Stimulated activated CD4-positive, alpha-beta T cell treated with anti-CD3 and anti-CD28 coated beads, Interleukin-4, amount 100 ng/mL, for 4 hours (primary cell): ENCODE measurements around the gene ATP8A2.

ENCODE experiments used
- DNase-seq, 2 experiments: peaks; one replicate each; pipeline ENCODE4 v3.0.0-alpha.2; 2020

ATP8A2 gene

GRCh38 chr13:25633093-25633492 is 261.3 kb downstream of the ATP8A2 start:
- no peak for DNase-seq

DNA sequence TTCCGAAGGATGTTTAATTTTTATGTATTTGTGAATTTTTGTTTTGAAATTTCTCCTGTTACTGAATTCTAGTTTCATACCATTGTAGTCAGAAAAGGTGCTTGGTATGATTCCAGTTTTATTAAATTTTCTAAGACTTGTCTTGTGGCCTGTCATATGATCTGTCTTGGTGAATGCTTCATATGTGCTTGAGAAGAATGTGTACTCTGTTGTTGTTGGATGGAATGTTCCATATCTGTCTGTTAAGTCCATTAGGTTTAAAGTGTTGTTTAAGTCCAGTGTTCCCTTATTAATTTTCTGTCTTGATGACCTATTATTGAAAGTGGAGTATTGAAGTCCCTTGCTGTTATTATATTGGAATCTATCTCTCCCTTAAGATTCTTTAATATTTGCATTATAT is 273.9 kb downstream of the ATP8A2 start:
- DNase-seq: no peak

DNA sequence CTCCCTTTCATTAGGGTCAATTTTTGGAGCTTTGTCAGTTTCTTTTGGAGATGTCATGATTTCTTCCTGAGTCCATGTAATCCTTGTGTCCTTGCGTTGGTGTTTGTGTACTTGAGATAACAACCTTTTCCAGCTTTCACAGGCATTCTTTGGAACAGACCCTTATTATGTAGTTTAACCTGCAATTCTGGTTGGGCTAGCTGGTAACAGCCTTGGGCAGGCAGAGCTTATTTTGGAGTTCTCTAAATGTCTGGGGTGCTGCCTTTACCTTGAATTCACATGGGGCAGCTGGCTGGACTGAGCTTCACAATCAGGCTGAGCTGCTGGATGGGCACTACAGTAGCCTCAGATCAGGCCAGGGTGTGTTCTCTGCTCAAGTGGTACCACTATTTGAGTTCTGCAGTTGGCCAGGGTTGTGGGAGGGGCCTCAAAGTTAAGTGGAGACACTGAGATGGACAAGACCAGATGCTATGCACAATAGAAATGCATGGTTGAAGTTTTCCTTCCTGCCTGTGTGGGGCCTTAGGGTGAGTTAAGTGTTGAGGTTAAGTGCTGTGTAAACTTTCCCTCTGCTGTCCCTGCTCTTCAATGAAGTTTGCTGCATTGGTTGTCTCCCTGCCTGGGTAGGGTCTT is 277.3 kb downstream of the ATP8A2 start:
- DNase-seq: no peak

GRCh38 chr13:25652764-25653163 is 281.0 kb downstream of the ATP8A2 start:
- DNase-seq: no peak

- DNase-seq: no peak
These were observed 282.5 kb downstream of the ATP8A2 start for GRCh38 chr13:25654322-25654721.

- no peak for DNase-seq
These were observed 285.4 kb downstream of the ATP8A2 start for GRCh38 chr13:25657157-25657556.

GRCh38 chr13:25659091-25659795 is 287.5 kb downstream of the ATP8A2 start:
- DNase-seq: no peak

DNA sequence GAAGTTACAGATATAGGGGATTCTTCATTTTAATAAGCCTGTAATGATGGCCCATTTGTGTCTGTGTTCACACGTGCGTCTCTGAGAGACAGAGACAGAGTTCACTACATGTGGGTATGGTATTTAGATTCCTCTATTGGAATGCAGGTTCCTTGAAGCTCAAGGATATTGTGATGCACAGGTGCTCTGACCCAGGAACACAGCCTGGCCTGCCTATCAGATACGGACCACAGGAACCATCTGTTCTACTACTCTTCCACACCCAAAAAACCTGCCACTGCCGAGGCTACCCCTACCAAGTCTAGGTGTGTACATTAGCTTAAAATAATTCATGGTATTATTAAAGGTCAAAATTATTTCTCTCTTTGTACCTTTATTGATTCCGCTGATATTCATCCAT is 289.2 kb downstream of the ATP8A2 start:
- DNase-seq: no peak

DNA sequence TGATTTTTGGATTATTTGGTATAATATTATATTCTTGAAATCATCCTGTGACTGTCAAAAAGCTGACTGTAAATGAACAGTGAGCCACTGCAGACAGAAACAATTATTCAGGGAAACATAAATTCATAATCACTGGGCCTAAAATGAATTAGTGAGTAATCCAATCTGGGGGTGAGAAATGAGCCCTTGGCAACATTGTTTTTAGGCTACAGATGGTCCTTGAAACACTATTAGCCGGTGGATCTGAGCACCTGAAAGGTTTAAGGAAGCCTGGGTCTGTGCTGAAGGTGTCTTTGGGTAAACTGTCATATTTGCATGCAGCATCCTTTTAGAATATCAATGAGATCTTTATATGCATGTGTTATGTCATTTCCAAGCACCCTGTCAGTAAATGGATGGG is 290.7 kb downstream of the ATP8A2 start:
- DNase-seq: no peak

- no peak for DNase-seq
These were observed 296.6 kb downstream of the ATP8A2 start for GRCh38 chr13:25668345-25668744.

- no peak for DNase-seq
These were observed 301.9 kb downstream of the ATP8A2 start for GRCh38 chr13:25673711-25674110.

- DNase-seq: no peak
These were observed 302.6 kb downstream of the ATP8A2 start for GRCh38 chr13:25674371-25674770.

- DNase-seq: no peak
These were observed 303.3 kb downstream of the ATP8A2 start for GRCh38 chr13:25675060-25675459.

DNA sequence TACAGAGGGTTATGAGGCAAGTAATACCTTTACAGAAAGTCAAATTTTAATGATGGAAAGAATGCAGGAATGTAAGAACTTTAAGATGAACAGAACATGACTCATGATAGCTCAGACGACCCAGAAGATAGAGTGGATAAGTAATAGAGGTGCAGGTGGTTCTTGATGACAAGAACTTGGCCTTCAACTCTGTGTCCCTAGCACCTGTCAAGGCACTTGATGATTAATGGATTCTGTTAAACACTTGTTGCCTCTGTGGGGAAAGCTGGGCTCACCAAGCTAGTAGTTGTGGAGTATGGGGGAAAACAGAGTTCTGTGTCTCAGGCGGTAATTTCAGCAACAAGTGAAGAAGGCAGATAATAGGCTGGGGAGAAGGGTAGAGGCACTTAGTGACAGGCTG is 306.2 kb downstream of the ATP8A2 start:
- DNase-seq: no peak

GRCh38 chr13:25678398-25678797 is 306.6 kb downstream of the ATP8A2 start:
- no peak for DNase-seq

GRCh38 chr13:25679159-25679558 is 307.4 kb downstream of the ATP8A2 start:
- no peak for DNase-seq

- DNase-seq: no peak
These were observed 308.2 kb downstream of the ATP8A2 start for GRCh38 chr13:25679936-25680335.

- DNase-seq: no peak
These were observed 310.5 kb downstream of the ATP8A2 start for GRCh38 chr13:25682276-25682675.

DNA sequence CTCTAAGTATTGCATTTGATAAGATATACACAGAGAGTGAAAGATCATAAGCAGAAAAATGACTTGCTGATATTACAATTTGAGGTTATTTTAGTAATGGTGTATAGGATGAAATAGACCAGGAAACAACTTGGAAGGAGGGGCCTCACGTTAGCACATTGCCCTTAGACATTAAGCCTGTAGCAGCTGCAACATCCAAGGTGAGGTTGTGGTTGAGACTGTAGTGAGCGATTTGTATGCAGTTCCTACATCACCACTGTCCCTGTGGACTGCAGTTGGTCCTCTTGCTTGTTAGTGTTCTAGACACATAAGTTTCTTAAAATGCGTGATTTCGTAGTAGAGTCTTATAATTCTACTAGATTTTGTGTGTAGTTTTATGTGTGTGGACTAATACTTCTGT is 311.3 kb downstream of the ATP8A2 start:
- no peak for DNase-seq

GRCh38 chr13:25683662-25684370 is 312.0 kb downstream of the ATP8A2 start:
- no peak for DNase-seq

- DNase-seq: no peak
These were observed 312.7 kb downstream of the ATP8A2 start for GRCh38 chr13:25684491-25684890.

GRCh38 chr13:25686831-25687470 is 315.2 kb downstream of the ATP8A2 start:
- DNase-seq: no peak

GRCh38 chr13:25687471-25688225 is 315.9 kb downstream of the ATP8A2 start:
- DNase-seq: no peak
